Colonic mucosa (tissue), 4 donors: ENCODE results near the gene SYNE3. TPM values are rescaled to one million over a fixed set of nuclear protein-coding genes. Genes with fewer than 3 reads are reported as not detected.
A peak's percentile ranks its signal among the peaks of the same experiment; 100 is the strongest.

Source experiments
- DNase-seq: peaks from one replicate; pipeline ENCODE4 v3.0.0-alpha.2; 2020
- H3K27ac ChIP-seq: fragments of 200-600 bp; one replicate; pipeline ENCODE4 v1.8.0; 2021
- H3K27me3 ChIP-seq: fragments of 200-600 bp; one replicate; pipeline ENCODE4 v1.8.0; 2021
- H3K36me3 ChIP-seq: fragments of 200-600 bp; one replicate; pipeline ENCODE4 v1.8.0; 2021
- H3K4me1 ChIP-seq: fragments of 200-600 bp; one replicate; pipeline ENCODE4 v1.8.0; 2021; ENCODE audit warnings: mild to moderate bottlenecking
- H3K4me3 ChIP-seq: fragments of 200-600 bp; one replicate; pipeline ENCODE4 v1.8.0; 2021
- H3K9ac ChIP-seq, 2 donors: one replicate each; pipeline ENCODE4 v1.7.0; 2013; ENCODE audit warnings: control low read depth in 2 of 2, low read depth in 2 of 2, low read length in 2 of 2
- H3K9me3 ChIP-seq: fragments of 200-600 bp; one replicate; pipeline ENCODE4 v1.8.0; 2021
- CTCF ChIP-seq: fragments of 200-600 bp; IDR thresholded peaks from one replicate; pipeline ENCODE4 v1.8.0; 2022; ENCODE audit warnings: antibody characterized with exemption, mild to moderate bottlenecking
- intact Hi-C: fragments of 100-400 bp; cut with DNase I; formaldehyde crosslinking; loops from one replicate; pipeline ENCODE4 v1.14.1; 2022
- total RNA-seq, 2 donors: library from RNA; stranded (reverse); fragmentation: NEBNext Ultra II Directional in 1 of 2; extraction: Animal tissue kit (Norgen Biotek cat#: 25700) in 1 of 2; gene quantifications; one replicate each; pipeline ENCODE4 v1.2.1, GENCODE V29; 2021
- donor health status: healthy.
- donor health status: DM: no; HTN: no; CAD: no.
- donor health status: DM: no; HTN: no; CAD: no.

Gene SYNE3
- total RNA-seq, 2 donors from 2014 or later, result 7.3 to 9.5 TPM

DNA sequence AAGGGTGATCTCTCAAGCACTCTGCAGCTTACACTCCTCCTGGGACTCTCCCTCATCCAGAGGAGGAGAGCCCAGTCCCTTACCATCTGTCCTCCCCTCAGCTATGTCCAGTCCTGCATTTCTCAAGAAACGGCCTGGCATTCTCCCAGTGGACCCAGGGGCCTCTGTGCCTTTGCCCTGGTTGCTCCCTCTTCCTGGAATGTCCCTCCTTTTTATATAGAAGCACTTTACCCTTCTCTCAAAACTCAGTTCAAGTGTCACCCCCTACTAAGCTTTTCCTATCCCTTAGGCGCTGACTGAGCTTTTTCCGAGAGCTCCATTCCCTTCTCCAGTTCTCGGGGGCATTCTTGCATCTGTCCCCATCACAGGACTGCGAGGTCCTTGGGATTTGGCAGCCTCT is 9.5 kb upstream of the SYNE3 start:
- DNase-seq, result no peak
- no peak for TF ChIP-seq CTCF
- H3K4me3 ChIP-seq, result no peak overlapping the region
- no peaks in the 10 kb centered on the region for H3K27me3 ChIP-seq
- intact Hi-C loops, result loop anchor here (2.0 kb wide), 1 partner anchor 83 kb away; no protein-coding TSS in a partner anchor
- peaks cover 11% of the 10 kb centered on the region for H3K4me1 ChIP-seq
- H3K9ac ChIP-seq, result no peak overlapping the region
- H3K27ac ChIP-seq, result no peak overlapping the region
- H3K36me3 ChIP-seq, result no peaks in the 10 kb centered on the region
- no peaks in the 10 kb centered on the region for H3K9me3 ChIP-seq

- no peaks in the 10 kb centered on the region for H3K36me3 ChIP-seq
- H3K27me3 ChIP-seq, result no peaks in the 10 kb centered on the region
- H3K9me3 ChIP-seq, result no peaks in the 10 kb centered on the region
- TF ChIP-seq CTCF, result no peak
- no peak for DNase-seq
- no peak overlapping the region for H3K4me3 ChIP-seq
- peak overlapping the region; percentile 17 for H3K27ac ChIP-seq
- peak overlapping the region in 1 of 2 donors; percentile 58 for H3K9ac ChIP-seq
- intact Hi-C loops, result no loop called here
- peaks cover 11% of the 10 kb centered on the region for H3K4me1 ChIP-seq
Observed at GRCh38 chr14:95524706-95525512, 8.5 kb upstream of the SYNE3 start.

- DNase-seq, result peak; percentile 85
- H3K4me3 ChIP-seq, result no peak overlapping the region
- no peaks in the 10 kb centered on the region for H3K36me3 ChIP-seq
- no peaks in the 10 kb centered on the region for H3K27me3 ChIP-seq
- H3K27ac ChIP-seq, result peak overlapping the region; percentile 17
- H3K9ac ChIP-seq, result peak overlapping the region in 1 of 2 donors; percentile 58
- H3K4me1 ChIP-seq, result peaks cover 12% of the 10 kb centered on the region
- TF ChIP-seq CTCF, result no peak
- H3K9me3 ChIP-seq, result no peaks in the 10 kb centered on the region
- intact Hi-C loops, result no loop called here
Observed at GRCh38 chr14:95523815-95524448, 7.5 kb upstream of the SYNE3 start.

DNA sequence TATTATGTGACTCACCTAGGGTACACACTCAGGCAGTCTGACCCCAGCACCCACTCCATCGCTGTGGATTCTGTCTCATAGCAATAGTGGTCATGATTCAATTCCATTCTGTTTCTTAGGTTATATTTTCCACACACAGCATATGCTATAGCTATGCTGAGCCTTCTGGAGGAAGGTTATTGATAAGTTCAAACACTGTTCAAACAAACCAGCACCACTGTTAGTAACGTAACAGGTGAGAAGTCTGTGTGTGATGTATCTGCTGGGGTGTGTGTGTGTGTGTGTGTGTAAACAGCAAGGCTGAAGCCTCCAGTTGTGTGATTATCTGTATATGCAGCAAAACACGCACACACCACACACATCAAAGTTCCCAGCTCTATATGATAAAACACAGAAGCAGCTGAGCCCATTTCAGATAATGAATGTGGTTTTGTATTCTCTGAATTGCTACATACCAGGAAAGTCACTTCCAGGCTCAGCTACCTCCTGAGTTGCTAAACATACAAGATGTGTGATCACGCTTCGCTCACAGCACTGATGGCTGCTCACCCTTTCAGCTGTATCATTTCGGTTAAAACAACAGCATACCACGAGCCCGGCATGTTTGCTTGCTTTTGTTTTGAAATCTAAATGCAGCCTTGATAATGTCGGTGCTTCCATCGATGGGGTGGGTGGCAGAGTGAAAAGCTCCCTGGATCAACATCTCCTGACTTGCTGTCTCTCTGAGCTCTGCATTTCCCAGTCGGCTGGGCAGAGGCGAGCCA is 6.8 kb upstream of the SYNE3 start:
- TF ChIP-seq CTCF, result no peak
- H3K27me3 ChIP-seq, result no peaks in the 10 kb centered on the region
- intact Hi-C loops, result no loop called here
- H3K9ac ChIP-seq, result peak overlapping the region in 1 of 2 donors; percentile 58
- peaks cover 19% of the 10 kb centered on the region for H3K4me1 ChIP-seq
- DNase-seq, result no peak
- no peaks in the 10 kb centered on the region for H3K36me3 ChIP-seq
- no peaks in the 10 kb centered on the region for H3K9me3 ChIP-seq
- H3K4me3 ChIP-seq, result no peak overlapping the region
- H3K27ac ChIP-seq, result peak overlapping the region; percentile 17

GRCh38 chr14:95522556-95522955 is 6.1 kb upstream of the SYNE3 start:
- Histone ChIP-seq H3K27me3 (no peaks in the 10 kb centered on the region), H3K4me3 (no peak overlapping the region), H3K27ac (no peak overlapping the region), H3K9ac (no peak overlapping the region), H3K4me1 (peaks cover 20% of the 10 kb centered on the region), H3K36me3 (no peaks in the 10 kb centered on the region), H3K9me3 (no peaks in the 10 kb centered on the region)
- intact Hi-C loops, result no loop called here
- TF ChIP-seq CTCF, result no peak
- DNase-seq, result no peak
